ENCODE results near the gene TEX12.

The TEX12 gene

DNA sequence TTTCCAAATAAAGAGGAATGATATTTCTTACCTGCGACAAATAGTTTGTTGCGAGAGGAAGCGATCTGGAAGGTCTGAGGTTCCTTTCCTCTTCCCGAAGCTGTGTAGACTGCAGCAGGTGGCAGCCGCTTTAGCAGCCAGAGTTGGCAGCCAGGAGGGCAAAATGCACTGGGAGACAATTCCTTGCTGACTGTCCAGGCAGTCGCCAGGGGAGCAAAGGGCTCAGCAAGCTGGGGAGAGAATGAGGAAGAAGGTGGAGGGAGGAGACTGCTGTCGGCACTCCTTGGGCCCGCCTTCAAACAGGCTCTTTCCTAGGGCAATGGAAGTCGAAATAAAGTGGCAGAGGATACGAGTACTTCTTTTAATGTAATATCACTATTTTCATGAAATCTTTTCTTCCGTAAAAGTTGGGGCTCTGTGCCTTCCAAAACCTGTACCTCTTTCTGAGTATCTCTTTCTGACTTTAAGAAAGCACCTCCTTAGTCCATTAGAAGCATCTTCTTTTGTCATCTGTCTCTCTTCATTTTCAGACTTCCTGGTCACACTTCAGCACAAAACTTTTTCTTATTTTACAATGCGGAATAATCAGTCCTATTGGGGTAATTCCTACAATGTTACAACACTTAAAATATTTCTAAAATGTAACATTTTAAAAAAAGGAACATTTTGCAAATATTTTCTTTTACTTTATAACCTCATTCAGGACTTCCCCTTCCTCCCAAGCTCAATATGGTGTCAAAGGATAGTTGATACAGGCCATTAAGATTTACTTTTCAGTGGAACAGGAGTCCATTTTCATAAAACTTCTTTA, 3.1 kb upstream of the TEX12 start, which contains the start of gene IL18:
Gene IL18, minus strand, starts transcription at position 220 of the 811 bp plus-strand sequence. CDS start 9,041 bp downstream, outside the sequence.
- Histone ChIP-seq H3K27me3 (replicated peaks in 2 of 5; ENCODE audit: control insufficient read depth in 4 of 5, insufficient read depth in 5 of 5, low read length in 4 of 5) (no peaks in the 10 kb centered on the region), H3K27ac (ENCODE audit: insufficient read depth in 1 of 2, low read depth in 1 of 2, low read length in 2 of 2, poor library complexity in 1 of 2, severe bottlenecking in 2 of 2) (peak within 1 kb of the TSS; percentile 18 to 76), H3K9me3 (ENCODE audit: control extremely low read depth in 1 of 5, control insufficient read depth in 4 of 5, insufficient read depth in 2 of 5, low read depth in 1 of 5, low read length in 4 of 5) (no peaks in the 10 kb centered on the region), H3K36me3 (ENCODE audit: control insufficient read depth in 4 of 4, insufficient read depth in 4 of 4, low read length in 3 of 4) (no peaks in the 10 kb centered on the region), H3K4me3 (ENCODE audit: control insufficient read depth in 1 of 7, extremely low read depth in 1 of 7, insufficient read depth in 4 of 7, low read depth in 2 of 7, low read length in 6 of 7) (peak within 1 kb of the TSS; percentile 13 to 94 (median 74)), H3K4me1 (ENCODE audit: control extremely low read depth in 1 of 4, control insufficient read depth in 4 of 4, insufficient read depth in 4 of 4, low read length in 3 of 4) (peaks cover 19 to 55% (median 36%) of the 10 kb centered on the region in 4 experiments)
- WGBS (ENCODE audit: insufficient coverage): 8% methylated on average over 3 of the region's 12 CpGs
- ChIA-PET POLR2A (no interaction called here), CTCF (interaction anchor here (2.3 to 2.4 kb wide), 2 partner anchors 11 to 51 kb away, joined by 7 to 8 read pairs; partner anchors contain the start of gene BCO2)
- peak; percentile 70 to 77 (median 75) for DNase-seq

- DNase-seq: peak in 2 of 3 donors; percentile 35 to 47
- peaks cover 13 to 48% (median 31%) of the 10 kb centered on the region in 4 experiments for H3K4me1 ChIP-seq (ENCODE audit: control extremely low read depth in 1 of 4, control insufficient read depth in 4 of 4, insufficient read depth in 4 of 4, low read length in 3 of 4)
- no peaks in the 10 kb centered on the region for H3K27me3 ChIP-seq (replicated peaks in 2 of 5; ENCODE audit: control insufficient read depth in 4 of 5, insufficient read depth in 5 of 5, low read length in 4 of 5)
- no CpG with 5 or more reads among the region's 3 CpGs for WGBS (ENCODE audit: insufficient coverage)
- ChIA-PET POLR2A (no interaction called here), CTCF (interaction anchor here (2.3 to 2.4 kb wide), 2 partner anchors 10 to 52 kb away, joined by 7 to 8 read pairs; partner anchors contain the start of gene BCO2)
- no peaks in the 10 kb centered on the region for H3K36me3 ChIP-seq (ENCODE audit: control insufficient read depth in 4 of 4, insufficient read depth in 4 of 4, low read length in 3 of 4)
- no peak overlapping the region for H3K27ac ChIP-seq (ENCODE audit: insufficient read depth in 1 of 2, low read depth in 1 of 2, low read length in 2 of 2, poor library complexity in 1 of 2, severe bottlenecking in 2 of 2)
- peak overlapping the region in 2 of 7 experiments; percentile 26 to 33 for H3K4me3 ChIP-seq (ENCODE audit: control insufficient read depth in 1 of 7, extremely low read depth in 1 of 7, insufficient read depth in 4 of 7, low read depth in 2 of 7, low read length in 6 of 7)
- H3K9me3 ChIP-seq (ENCODE audit: control extremely low read depth in 1 of 5, control insufficient read depth in 4 of 5, insufficient read depth in 2 of 5, low read depth in 1 of 5, low read length in 4 of 5): no peaks in the 10 kb centered on the region
These were observed 2.1 kb upstream of the TEX12 start for GRCh38 chr11:112165049-112165448.

- WGBS (ENCODE audit: insufficient coverage): 82% methylated on average over 5 of the region's 8 CpGs
- POLR2A ChIA-PET: no interaction called here
- Histone ChIP-seq H3K27ac (ENCODE audit: insufficient read depth in 1 of 2, low read depth in 1 of 2, low read length in 2 of 2, poor library complexity in 1 of 2, severe bottlenecking in 2 of 2) (no peak overlapping the region), H3K4me1 (ENCODE audit: control extremely low read depth in 1 of 4, control insufficient read depth in 4 of 4, insufficient read depth in 4 of 4, low read length in 3 of 4) (peaks cover 10 to 36% (median 23%) of the 10 kb centered on the region in 4 experiments), H3K4me3 (ENCODE audit: control insufficient read depth in 1 of 7, extremely low read depth in 1 of 7, insufficient read depth in 4 of 7, low read depth in 2 of 7, low read length in 6 of 7) (no peak overlapping the region), H3K9me3 (ENCODE audit: control extremely low read depth in 1 of 5, control insufficient read depth in 4 of 5, insufficient read depth in 2 of 5, low read depth in 1 of 5, low read length in 4 of 5) (no peaks in the 10 kb centered on the region), H3K27me3 (replicated peaks in 2 of 5; ENCODE audit: control insufficient read depth in 4 of 5, insufficient read depth in 5 of 5, low read length in 4 of 5) (no peaks in the 10 kb centered on the region), H3K36me3 (ENCODE audit: control insufficient read depth in 4 of 4, insufficient read depth in 4 of 4, low read length in 3 of 4) (no peaks in the 10 kb centered on the region)
- DNase-seq: no peak
- CTCF ChIA-PET: no interaction called here
These were observed 610 bp upstream of the TEX12 start for GRCh38 chr11:112166562-112166961.

DNA sequence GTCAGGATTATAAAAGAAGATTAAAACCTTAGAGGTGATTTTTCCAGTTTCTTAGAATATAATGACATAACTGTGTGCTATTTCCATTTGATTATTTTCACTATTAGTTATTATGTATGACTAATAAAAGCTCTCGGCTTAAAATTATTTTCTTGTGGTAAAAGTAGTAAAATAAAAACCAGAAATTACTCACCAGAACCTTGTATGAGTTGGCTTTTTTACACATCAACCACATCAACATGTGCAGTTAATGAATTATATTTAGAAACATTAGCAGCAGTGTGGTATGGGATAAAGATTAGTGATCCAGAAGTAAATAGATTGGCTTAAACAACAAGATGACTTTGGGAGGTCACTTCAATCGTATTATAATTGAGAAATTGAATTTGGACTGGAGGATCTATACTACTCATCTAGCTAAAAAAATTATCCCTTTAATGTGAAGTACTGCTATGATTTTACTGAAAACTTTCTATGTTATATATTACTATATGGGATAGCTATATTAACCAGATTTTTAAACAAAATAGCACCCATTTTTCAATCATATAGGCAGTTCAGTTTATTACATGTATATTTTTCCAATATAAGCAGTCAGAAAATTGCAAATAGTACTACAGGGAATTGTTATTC, 5.3 kb downstream of the TEX12 start:
- Histone ChIP-seq H3K4me3 (ENCODE audit: control insufficient read depth in 1 of 7, extremely low read depth in 1 of 7, insufficient read depth in 4 of 7, low read depth in 2 of 7, low read length in 6 of 7) (no peak overlapping the region), H3K27ac (ENCODE audit: insufficient read depth in 1 of 2, low read depth in 1 of 2, low read length in 2 of 2, poor library complexity in 1 of 2, severe bottlenecking in 2 of 2) (no peak overlapping the region), H3K4me1 (ENCODE audit: control extremely low read depth in 1 of 4, control insufficient read depth in 4 of 4, insufficient read depth in 4 of 4, low read length in 3 of 4) (peaks cover 11 to 16% (median 13%) of the 10 kb centered on the region in 4 experiments), H3K36me3 (ENCODE audit: control insufficient read depth in 4 of 4, insufficient read depth in 4 of 4, low read length in 3 of 4) (no peaks in the 10 kb centered on the region), H3K27me3 (replicated peaks in 2 of 5; ENCODE audit: control insufficient read depth in 4 of 5, insufficient read depth in 5 of 5, low read length in 4 of 5) (no peaks in the 10 kb centered on the region), H3K9me3 (ENCODE audit: control extremely low read depth in 1 of 5, control insufficient read depth in 4 of 5, insufficient read depth in 2 of 5, low read depth in 1 of 5, low read length in 4 of 5) (no peaks in the 10 kb centered on the region)
- POLR2A ChIA-PET: no interaction called here
- peak in 2 of 3 donors; percentile 68 to 77 for DNase-seq
- CTCF ChIA-PET: interaction anchor here (0.6 to 1.4 kb wide), 7 partner anchors 9 to 544 kb away, joined by 3 to 5 read pairs (median 3); no protein-coding TSS in a partner anchor
- WGBS (ENCODE audit: insufficient coverage): no CpG with 5 or more reads among the region's 2 CpGs

- Histone ChIP-seq H3K27me3 (replicated peaks in 2 of 5; ENCODE audit: control insufficient read depth in 4 of 5, insufficient read depth in 5 of 5, low read length in 4 of 5) (no peaks in the 10 kb centered on the region), H3K4me1 (ENCODE audit: control extremely low read depth in 1 of 4, control insufficient read depth in 4 of 4, insufficient read depth in 4 of 4, low read length in 3 of 4) (peaks cover 13 to 22% (median 20%) of the 10 kb centered on the region in 4 experiments), H3K27ac (ENCODE audit: insufficient read depth in 1 of 2, low read depth in 1 of 2, low read length in 2 of 2, poor library complexity in 1 of 2, severe bottlenecking in 2 of 2) (no peak overlapping the region), H3K9me3 (ENCODE audit: control extremely low read depth in 1 of 5, control insufficient read depth in 4 of 5, insufficient read depth in 2 of 5, low read depth in 1 of 5, low read length in 4 of 5) (no peaks in the 10 kb centered on the region), H3K4me3 (ENCODE audit: control insufficient read depth in 1 of 7, extremely low read depth in 1 of 7, insufficient read depth in 4 of 7, low read depth in 2 of 7, low read length in 6 of 7) (no peak overlapping the region), H3K36me3 (ENCODE audit: control insufficient read depth in 4 of 4, insufficient read depth in 4 of 4, low read length in 3 of 4) (no peaks in the 10 kb centered on the region)
- ChIA-PET POLR2A (no interaction called here), CTCF (interaction anchor here (0.6 to 1.4 kb wide), 4 partner anchors 27 to 544 kb away, joined by 3 to 5 read pairs (median 4); no protein-coding TSS in a partner anchor)
- WGBS (ENCODE audit: insufficient coverage): 100% methylated on average over 1 of the region's 3 CpGs
- DNase-seq: no peak
These were observed 6.0 kb downstream of the TEX12 start for GRCh38 chr11:112173152-112173551.

- Histone ChIP-seq H3K27ac (ENCODE audit: insufficient read depth in 1 of 2, low read depth in 1 of 2, low read length in 2 of 2, poor library complexity in 1 of 2, severe bottlenecking in 2 of 2) (no peak within 1 kb of the TSS), H3K4me1 (ENCODE audit: control extremely low read depth in 1 of 4, control insufficient read depth in 4 of 4, insufficient read depth in 4 of 4, low read length in 3 of 4) (peaks cover 26 to 41% (median 36%) of the 10 kb centered on the region in 4 experiments), H3K27me3 (replicated peaks in 2 of 5; ENCODE audit: control insufficient read depth in 4 of 5, insufficient read depth in 5 of 5, low read length in 4 of 5) (no peaks in the 10 kb centered on the region), H3K9me3 (ENCODE audit: control extremely low read depth in 1 of 5, control insufficient read depth in 4 of 5, insufficient read depth in 2 of 5, low read depth in 1 of 5, low read length in 4 of 5) (no peaks in the 10 kb centered on the region), H3K36me3 (ENCODE audit: control insufficient read depth in 4 of 4, insufficient read depth in 4 of 4, low read length in 3 of 4) (no peaks in the 10 kb centered on the region), H3K4me3 (ENCODE audit: control insufficient read depth in 1 of 7, extremely low read depth in 1 of 7, insufficient read depth in 4 of 7, low read depth in 2 of 7, low read length in 6 of 7) (peak within 1 kb of the TSS in 5 of 7 experiments; percentile 17 to 62 (median 39))
- ChIA-PET POLR2A (no interaction called here), CTCF (interaction anchor here (0.7 to 3.0 kb wide), 10 partner anchors 11 to 106 kb away, joined by 3 to 16 read pairs (median 5); partner anchors contain the start of gene IL18)
- 8% methylated on average over 10 of the region's 11 CpGs for WGBS (ENCODE audit: insufficient coverage)
- DNase-seq: peak; percentile 59 to 90 (median 84)
These were observed 7.8 kb downstream of the TEX12 start, which contains the start of gene BCO2 for GRCh38 chr11:112174789-112175598. TSS of gene BCO2 (plus strand) at chr11:112175512. CDS start at chr11:112175602, 90 bp downstream.

Data from common myeloid progenitor, CD34-positive (primary cell).